K562 (cell line): ENCODE results near the gene MIS18A. TPM values are rescaled to one million over a fixed set of nuclear protein-coding genes. Genes with fewer than 3 reads are reported as not detected.

Source experiments
- ATAC-seq: fragments of 200-7000 bp; cut with Tn5 transposase; 3 replicates; pipeline ENCODE4 v1.9.1; 2020; ENCODE audit warnings: moderate library complexity
- BruUV-seq: library from RNA; stranded (reverse); fragments of 400-500 nt; replicated peaks from 2 replicates; lab custom pipeline; 2021; lab: Mats Ljungman, UMichigan
- CTCF ChIA-PET: fragments of 300-600 bp; formaldehyde crosslinking; extraction: SDS; loops from one replicate; lab custom pipeline; 2021; ENCODE audit warnings: low intra/inter-chr PET ratio; lab: Yijun Ruan, JAX
- POLR2A ChIA-PET: fragments of 300-600, 350-650 bp; sonication (Branson Sonifier 250); formaldehyde crosslinking; extraction: SDS; loops from one replicate; lab custom pipeline; 2021; ENCODE audit warnings: antibody characterized with exemption, inconsistent platforms; lab: Yijun Ruan, JAX
- DNase-seq, 4 experiments: peaks; one replicate each; pipeline versions ENCODE4 v3.0.0 to v3.0.0-alpha.2; 2011 to 2018; ENCODE audit warnings: low spot score in 3 of 4, mixed read lengths in 3 of 4; ENCODE audit errors: extremely low read depth in 1 of 4
- FAIRE-seq: peaks from 2 replicates; lab custom pipeline; 2011; peaks lifted over from hg19 to GRCh38; lab: Jason Lieb, UNC
- H2AFZ ChIP-seq: 2 replicates; pipeline ENCODE4 v1.6.0; 2011; ENCODE audit warnings: low read depth, low read length, control low read depth, inconsistent platforms
- H3K27ac ChIP-seq: fragments of 200-600 bp; 3 replicates; pipeline ENCODE4 v1.8.0; 2011; ENCODE audit warnings: low read depth, mild to moderate bottlenecking, control low read depth, inconsistent platforms, low read length, moderate library complexity, mixed read lengths; ENCODE audit errors: extremely low read depth
- H3K27me3 ChIP-seq, 2 experiments: fragments of 300-600 bp in 1 of 2; 2 replicates in 1 of 2; 3 replicates in 1 of 2; pipeline versions ENCODE4 v1.6.0 to v1.8.0; 2011; ENCODE audit warnings: inconsistent platforms in 2 of 2, low read length in 2 of 2, mild to moderate bottlenecking in 1 of 2, mixed read lengths in 1 of 2, moderate library complexity in 1 of 2; ENCODE audit not compliant: control insufficient read depth in 2 of 2, insufficient read depth in 2 of 2
- H3K36me3 ChIP-seq: fragments of 300-600 bp; 3 replicates; pipeline ENCODE4 v1.8.0; 2011; ENCODE audit warnings: mild to moderate bottlenecking, low read length, inconsistent platforms; ENCODE audit not compliant: control insufficient read depth, insufficient read depth
- H3K4me1 ChIP-seq, 2 experiments: fragments of 200-600 bp in 1 of 2; replicated peaks in 1 of 2; 2 replicates in 1 of 2; 3 replicates in 1 of 2; pipeline versions ENCODE4 v1.5.1 to v1.8.0; 2011; ENCODE audit warnings: inconsistent platforms in 2 of 2, low read length in 2 of 2, mild to moderate bottlenecking in 1 of 2, mixed read lengths in 1 of 2, moderate library complexity in 1 of 2; ENCODE audit not compliant: control insufficient read depth in 2 of 2, insufficient read depth in 2 of 2
- H3K4me2 ChIP-seq: 2 replicates; pipeline ENCODE4 v1.6.1; 2011; ENCODE audit warnings: low read length, control low read depth, inconsistent platforms, mixed read lengths; ENCODE audit not compliant: insufficient read depth
- H3K4me3 ChIP-seq: fragments of 200-600 bp; sonication (generic), shearing (Covaris generic); 2 replicates; pipeline ENCODE4 v1.5.1; 2016; ENCODE audit warnings: control low read depth, inconsistent platforms
- H3K79me2 ChIP-seq: fragments of 200-600 bp; 3 replicates; pipeline ENCODE4 v1.8.0; 2011; ENCODE audit warnings: low read length, inconsistent platforms; ENCODE audit not compliant: control insufficient read depth, insufficient read depth
- H3K9ac ChIP-seq, 2 experiments: 2 replicates each; pipeline versions ENCODE4 v1.6.0 to v1.6.1; 2011; ENCODE audit warnings: low read depth in 2 of 2, low read length in 2 of 2, control low read depth in 1 of 2, inconsistent platforms in 1 of 2, mild to moderate bottlenecking in 1 of 2, mixed read lengths in 1 of 2; ENCODE audit not compliant: insufficient read depth in 1 of 2
- H3K9me1 ChIP-seq: one replicate; pipeline ENCODE4 v1.6.0; 2011; ENCODE audit warnings: inconsistent platforms, mild to moderate bottlenecking, low read length, moderate library complexity; ENCODE audit not compliant: control insufficient read depth, insufficient read depth
- H3K9me3 ChIP-seq: replicated peaks from 2 replicates; pipeline ENCODE4 v1.5.1; 2011; ENCODE audit warnings: low read depth, low read length, inconsistent platforms; ENCODE audit not compliant: control insufficient read depth, insufficient read depth
- H4K20me1 ChIP-seq: replicated peaks from 2 replicates; pipeline ENCODE4 v1.6.1; 2011; ENCODE audit warnings: low read length, inconsistent platforms, mixed read lengths; ENCODE audit not compliant: control insufficient read depth, insufficient read depth
- BCLAF1 ChIP-seq, 2 experiments: fragments of 450-650 bp in 1 of 2; IDR thresholded peaks; 2 replicates each; pipeline ENCODE4 v1.6.1; 2011 to 2017; ENCODE audit warnings: low read depth in 2 of 2, antibody characterized with exemption in 1 of 2, borderline replicate concordance in 1 of 2, low read length in 1 of 2, mild to moderate bottlenecking in 1 of 2, mixed read lengths in 1 of 2; ENCODE audit not compliant: control insufficient read depth in 1 of 2
- DACH1 ChIP-seq: fragments of 450-650 bp; IDR thresholded peaks from 2 replicates; pipeline ENCODE4 v1.6.1; 2018; ENCODE audit not compliant: partially characterized antibody
- KDM4B ChIP-seq, 2 experiments: fragments of 450-650 bp in 1 of 2; sonication (generic) in 1 of 2; IDR thresholded peaks; 2 replicates each; pipeline ENCODE4 v1.6.1; 2016 to 2017; ENCODE audit warnings: borderline replicate concordance in 2 of 2, antibody characterized with exemption in 1 of 2, low read depth in 1 of 2, mild to moderate bottlenecking in 1 of 2
- KLF13 ChIP-seq: fragments of 450-650 bp; IDR thresholded peaks from 2 replicates; pipeline ENCODE4 v1.6.1; 2016; ENCODE audit warnings: missing genetic modification characterization, low read depth, mild to moderate bottlenecking, missing compliant biosample characterization, moderate library complexity, borderline replicate concordance
- THRA ChIP-seq: fragments of 450-650 bp; IDR thresholded peaks from 2 replicates; pipeline ENCODE4 v1.6.1; 2017; ENCODE audit warnings: mild to moderate bottlenecking, moderate library complexity
- ZNF778 ChIP-seq: fragments of 450-650 bp; formaldehyde crosslinking; IDR thresholded peaks from 2 replicates; pipeline ENCODE4 v1.4.0; 2020; ENCODE audit warnings: mild to moderate bottlenecking, moderate library complexity
- WGBS: fragments of 100-300 bp; shearing (Covaris generic); methylation state at CpG from one replicate; pipeline ENCODE4 v1.1.6; 2016; ENCODE audit warnings: low coverage, mixed read lengths; ENCODE audit not compliant: insufficient coverage; ENCODE audit errors: missing lambda C conversion rate; 5-methylcytosine and 5-hydroxymethylcytosine counted together
- in situ Hi-C: fragments of 300-500 bp; cut with MboI; formaldehyde crosslinking; loops from 4 replicates; pipeline ENCODE4 v1.15.0; 2018; ENCODE audit warnings: inconsistent platforms, mixed read lengths
- intact Hi-C: fragments of 100-400 bp; cut with micrococcal nuclease; formaldehyde crosslinking; loops from 2 replicates; pipeline ENCODE4 v1.14.2; 2022
- polyA plus RNA-seq, 8 experiments: library from polyadenylated mRNA; depleted of rRNA in 4 of 8; stranded (reverse) in 5 of 8; unstranded in 3 of 8; fragments of >200 nt; fragmentation: Nextera tagmentation in 2 of 8; fragmentation: Illumina TruSeq in 1 of 8; extraction: Ambion mirVana in 2 of 8; extraction: Trizol in 1 of 8; gene quantifications; 2 replicates each; pipeline versions ENCODE4 v1.2.1 to v1.2.3, GENCODE V29; 2011 to 2014; ENCODE audit warnings: inconsistent platforms in 1 of 8, missing spikeins in 1 of 8
- total RNA-seq, 7 experiments: library from RNA; depleted of rRNA in 6 of 7; stranded (reverse); fragments of >200 nt in 6 of 7; fragmentation: Illumina TruSeq in 2 of 7; extraction: Trizol in 2 of 7; gene quantifications; 2 replicates each; pipeline versions ENCODE4 v1.2.1 to v1.2.3, GENCODE V29; 2011 to 2021; ENCODE audit warnings: low replicate concordance in 1 of 7

MIS18A gene
- total and polyA plus RNA-seq, 9 of the 15 experiments (the other 6 are each of a cell fraction or from before 2014, with no cell fraction given): 17.7 to 75.3 (median 60.3) TPM

GRCh38 chr21:32319012-32319411 lies 40.2 kb upstream of the MIS18A start (continued):
- TF ChIP-seq KDM4B (IDR thresholded peaks at IDR 0.05; ENCODE audit: borderline replicate concordance in 2 of 2, low read depth in 1 of 2) (no peak), KLF13 (tag) (no peak)
- TF ChIP-seq, all 486 proteins: peak for 0

GRCh38 chr21:32317726-32318125 lies 38.9 kb upstream of the MIS18A start:
- Histone ChIP-seq H3K4me1 (peaks cover 0 to 7% of the 10 kb centered on the region in 2 experiments; a peak in 1 of 5 replicates), H3K9me1 (no peaks in the 10 kb centered on the region), H3K9ac (no peak overlapping the region), H3K36me3 (peaks cover 96% of the 10 kb centered on the region), H4K20me1 (0 out of 2 replicates have a peak, but pooled peaks cover 4% of the 10 kb centered on the region), H3K4me2 (no peak overlapping the region), H3K27me3 (no peaks in the 10 kb centered on the region), H3K79me2 (no peaks in the 10 kb centered on the region), H2AFZ (no peak overlapping the region), H3K4me3 (no peak overlapping the region), H3K27ac (no peak overlapping the region; the same call in 2 of the 3 replicates), H3K9me3 (no peaks in the 10 kb centered on the region)
- no peak for ATAC-seq
- WGBS: 82% methylated on average over 9 of the region's 9 CpGs
- ChIA-PET CTCF (no interaction called here), POLR2A (interaction anchor here (0.6 kb wide), 1 partner anchor 11 kb away, joined by 4 read pairs; no protein-coding TSS in a partner anchor)
- intact Hi-C loops: no loop called here
- DNase-seq: no peak
- no TSS peak for BruUV-seq
- in situ Hi-C loops: no loop called here
- TF ChIP-seq THRA (no peak), ZNF778 (CRISPR knock-in tag) (no peak), DACH1 (no peak), BCLAF1 (IDR thresholded peaks at IDR 0.05; ENCODE audit: borderline replicate concordance in 1 of 2, control insufficient read depth in 1 of 2, low read depth in 2 of 2, low read length in 1 of 2) (no peak)
- FAIRE-seq: no peak
